NCI-H526 treated with DMSO at 0.1 percent for 48 hours (cell line): ENCODE results near the gene KLF18.
"Not testable (repeated sequence)": the region's sequence is repeated elsewhere in the genome, so short reads cannot be mapped to it uniquely, and the experiment has no call there.

Experiments
- DNase-seq: peaks from one replicate; lab custom pipeline; 2025; lab: John Stamatoyannopoulos, UW

Gene KLF18

DNA sequence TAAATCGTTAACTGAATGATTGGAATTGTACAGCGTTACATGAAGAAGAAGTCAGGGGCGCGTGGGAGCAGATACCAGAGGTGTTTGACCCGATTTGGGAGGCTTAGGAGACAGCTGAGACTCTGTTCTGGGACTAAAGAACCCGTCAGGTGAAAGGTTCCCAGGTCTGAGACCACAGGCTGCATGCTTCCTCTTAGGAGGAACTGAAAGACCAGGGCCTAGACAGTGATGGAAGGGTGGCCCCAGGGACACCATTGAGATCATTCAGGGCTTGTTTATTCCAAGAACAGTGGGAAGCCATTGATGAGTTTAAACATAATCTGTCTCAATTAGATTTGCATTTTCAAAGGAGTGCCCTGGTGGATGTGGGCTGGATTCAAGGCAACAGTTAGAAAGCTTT lies 21.9 kb downstream of the KLF18 start:
- no peak for DNase-seq

DNA sequence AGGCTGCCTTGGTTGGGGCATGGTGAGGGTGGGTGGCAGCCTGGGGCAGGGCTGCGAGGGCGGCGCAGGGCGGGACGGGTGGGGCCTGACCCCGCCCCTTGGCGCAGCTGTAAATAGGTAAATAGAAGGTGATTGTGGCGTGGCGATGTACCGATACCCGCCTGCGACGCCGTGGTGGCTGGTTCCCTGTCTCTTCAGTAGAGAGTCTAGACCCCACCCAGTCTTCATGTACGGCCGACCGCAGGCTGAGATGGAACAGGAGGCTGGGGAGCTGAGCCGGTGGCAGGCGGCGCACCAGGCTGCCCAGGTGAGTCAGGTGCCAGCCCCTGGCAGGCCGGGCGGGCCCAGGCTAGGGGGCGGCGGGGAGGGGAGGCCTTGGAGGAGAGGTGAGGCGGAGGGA lies 22.7 kb downstream of the KLF18 start, which contains the start of gene KLF17:
TSS of gene KLF17 (plus strand) at position 140 of the 400 bp plus-strand sequence. CDS start at position 227, 87 bp downstream.
- DNase-seq = no peak

DNA sequence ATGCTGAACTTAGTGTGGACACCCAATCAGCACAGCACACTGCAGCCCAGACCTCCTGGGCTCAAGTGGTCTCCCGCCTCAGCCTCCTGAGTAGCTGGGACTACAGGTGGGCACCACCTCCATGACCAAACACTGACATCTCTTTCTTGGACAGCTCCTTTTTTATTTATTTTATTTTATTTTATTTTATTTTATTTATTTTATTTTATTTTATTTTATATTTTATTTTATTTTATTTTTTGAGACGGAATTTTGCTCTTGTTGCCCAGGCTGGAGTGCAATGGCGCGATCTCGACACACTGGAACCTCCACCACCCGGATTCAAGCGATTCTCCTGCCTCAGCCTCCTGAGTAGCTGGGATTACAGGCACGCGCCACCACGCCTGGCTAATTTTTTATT lies 24.2 kb downstream of the KLF18 start:
- DNase-seq = not testable (repeated sequence)

DNA sequence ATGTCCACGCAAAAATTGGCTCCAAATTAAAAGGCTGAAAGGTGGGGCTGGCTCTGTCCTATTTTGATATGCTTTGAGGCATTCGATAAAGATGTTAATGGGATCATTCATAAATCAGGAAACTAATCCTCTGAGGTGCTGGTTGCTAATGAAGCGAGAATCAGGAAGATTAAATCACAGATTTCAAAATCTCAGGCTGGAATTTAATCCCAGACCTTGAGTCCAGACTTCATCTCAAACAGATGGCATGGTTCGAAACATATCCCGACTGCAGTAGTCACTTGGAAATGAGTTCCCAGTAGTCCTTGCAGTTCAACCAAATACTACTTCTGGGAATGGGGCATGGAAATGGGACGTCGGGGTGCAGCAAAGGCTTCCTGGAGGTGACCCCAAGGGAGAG lies 27.3 kb downstream of the KLF18 start:
- DNase-seq = no peak

- no peak for DNase-seq
Measured at GRCh38 chr1:44113095-44113609, 28.3 kb downstream of the KLF18 start.

DNA sequence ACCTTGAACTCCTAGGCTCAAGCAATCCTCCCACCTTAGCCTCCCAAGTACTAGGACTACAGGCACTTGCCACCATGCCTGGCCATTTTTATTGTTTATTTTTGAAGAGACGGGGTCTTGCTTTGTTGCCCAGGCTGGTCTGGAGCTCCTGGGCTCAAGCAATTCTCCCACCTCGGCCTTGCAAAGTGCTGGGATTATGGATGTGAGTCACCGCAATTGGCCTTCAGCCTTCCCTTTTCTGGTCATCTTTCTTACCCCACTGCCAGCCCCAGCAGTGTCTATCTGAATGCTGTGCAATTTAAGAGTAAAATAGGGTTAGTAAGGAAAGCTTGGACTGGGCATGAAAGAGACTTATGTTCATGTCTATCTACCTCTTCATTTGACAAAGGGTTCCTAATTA lies 28.9 kb downstream of the KLF18 start:
- DNase-seq = no peak

DNA sequence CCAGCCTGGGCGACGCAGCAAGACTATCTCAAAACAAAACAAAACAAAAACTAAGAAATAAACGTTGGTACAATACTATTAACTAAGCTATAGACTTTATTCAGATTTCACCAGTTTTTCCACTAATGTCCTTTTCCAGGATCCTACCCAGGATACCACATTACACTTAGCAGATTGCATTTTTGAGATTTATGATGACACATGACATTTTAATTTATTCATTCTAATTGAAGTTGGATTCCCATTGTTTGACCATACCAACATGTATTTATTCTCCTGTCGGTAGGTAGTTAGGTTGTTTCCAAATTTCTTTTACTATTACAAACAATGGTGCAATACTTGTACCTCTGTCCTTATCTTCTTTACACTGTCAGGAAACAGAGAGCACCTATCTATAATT lies 29.6 kb downstream of the KLF18 start:
- no peak for DNase-seq

GRCh38 chr1:44110916-44111315 lies 30.5 kb downstream of the KLF18 start:
- DNase-seq = no peak

- DNase-seq = no peak
Measured at GRCh38 chr1:44108971-44109370, 32.5 kb downstream of the KLF18 start.

GRCh38 chr1:44108241-44108640 lies 33.2 kb downstream of the KLF18 start:
- no peak for DNase-seq

- DNase-seq = no peak
Measured at GRCh38 chr1:44105810-44106209, 35.6 kb downstream of the KLF18 start.

GRCh38 chr1:44103270-44104131 lies 37.9 kb downstream of the KLF18 start:
- no peak for DNase-seq

- DNase-seq = no peak
Measured at GRCh38 chr1:44101328-44101727, 40.1 kb downstream of the KLF18 start.

GRCh38 chr1:44100183-44100868 lies 41.1 kb downstream of the KLF18 start:
- no peak for DNase-seq

DNA sequence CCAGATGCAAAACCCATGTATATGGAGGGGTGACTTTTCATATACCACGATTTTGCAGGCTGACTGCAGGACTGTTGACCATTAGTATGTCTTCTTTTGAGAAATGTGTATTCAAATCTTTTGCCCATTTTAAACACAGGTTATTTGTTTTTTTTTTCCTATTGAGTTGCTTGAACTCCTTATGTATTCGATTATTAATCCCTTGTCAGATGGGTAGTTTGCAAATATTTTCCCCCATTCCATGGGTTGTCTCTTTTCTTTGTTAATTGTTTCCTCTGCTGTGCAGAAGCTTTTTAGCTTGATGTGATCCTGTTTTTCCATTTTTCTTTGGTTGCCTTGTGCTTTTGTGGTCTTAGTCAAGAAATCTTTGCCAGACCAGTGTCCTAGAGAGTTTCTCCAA lies 47.4 kb downstream of the KLF18 start:
- no peak for DNase-seq

- DNase-seq = no peak
Measured at GRCh38 chr1:44090429-44091252, 50.8 kb downstream of the KLF18 start.

DNA sequence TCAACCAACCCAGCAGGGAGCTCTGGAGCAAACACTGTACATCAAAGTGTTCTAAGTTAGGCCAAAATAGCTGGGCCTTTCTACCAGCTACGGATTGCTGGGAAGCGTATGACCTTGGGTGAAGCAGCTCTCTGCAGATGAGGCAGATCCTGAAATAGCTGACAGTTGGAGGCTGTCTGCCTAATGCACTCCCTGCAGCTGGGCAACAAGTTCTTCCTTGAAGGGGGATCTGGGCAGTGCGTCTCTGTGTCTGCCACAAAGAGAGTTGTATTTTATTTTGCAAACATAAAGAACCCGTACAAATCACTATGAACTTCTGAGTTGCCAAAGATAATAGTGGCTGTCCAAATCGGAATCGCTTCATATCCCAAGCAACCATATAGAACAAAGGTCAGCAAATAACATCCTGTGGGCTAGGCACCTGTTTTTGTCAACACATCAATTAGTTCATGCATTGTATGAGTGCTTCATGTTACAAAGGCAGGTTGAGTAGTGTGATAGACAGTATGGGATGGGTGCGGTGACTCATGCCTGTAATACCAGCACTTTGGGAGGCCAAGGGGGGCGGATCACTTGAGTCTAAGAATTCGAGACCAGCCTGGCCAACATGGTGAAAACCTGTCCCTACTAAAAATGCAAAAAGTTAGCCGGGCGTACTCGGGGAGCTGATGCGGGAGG lies 51.9 kb downstream of the KLF18 start:
- DNase-seq = no peak
